CD4-positive, alpha-beta T cell (primary cell): ENCODE measurements around the gene THRB. TPM values are rescaled to one million over a fixed set of nuclear protein-coding genes. Genes with fewer than 3 reads are reported as not detected.

Experiments
- ATAC-seq: fragments of 200-7000 bp; cut with Tn5 transposase; one replicate; pipeline ENCODE4 v1.10.0; 2022; ENCODE audit warnings: mild to moderate bottlenecking; ENCODE audit not compliant: poor library complexity
- CTCF ChIA-PET: fragments of 350-600 bp; sonication (Branson Sonifier 250); formaldehyde crosslinking; loops from one replicate; lab custom pipeline; 2021; ENCODE audit warnings: antibody characterized with exemption, inconsistent platforms; lab: Charles Lee
- POLR2A ChIA-PET: fragments of 350-600 bp; sonication (Branson Sonifier 250); formaldehyde crosslinking; loops from one replicate; lab custom pipeline; 2021; ENCODE audit warnings: antibody characterized with exemption, inconsistent platforms; lab: Charles Lee
- DNase-seq, 14 experiments: peaks; one replicate each; pipeline ENCODE4 v3.0.0-alpha.2; 2013 to 2020; ENCODE audit warnings: mixed read lengths in 2 of 14
- H3K27ac ChIP-seq, 2 donors: one replicate each; pipeline versions ENCODE4 v1.5.1 to v1.7.0; 2013; ENCODE audit warnings: low read length in 2 of 2, low read depth in 1 of 2, mild to moderate bottlenecking in 1 of 2
- H3K27me3 ChIP-seq, 2 experiments: 1 replicate in 1 of 2; 2 replicates in 1 of 2; pipeline versions ENCODE4 v1.6.1 to v1.7.0; 2013; ENCODE audit warnings: low read length in 2 of 2, control low read depth in 1 of 2, mild to moderate bottlenecking in 1 of 2, moderate library complexity in 1 of 2; ENCODE audit not compliant: insufficient read depth in 2 of 2, control insufficient read depth in 1 of 2
- H3K36me3 ChIP-seq: one replicate; pipeline ENCODE4 v1.6.1; 2013; ENCODE audit warnings: low read length, control low read depth; ENCODE audit not compliant: insufficient read depth
- H3K4me1 ChIP-seq: one replicate; pipeline ENCODE4 v1.6.1; 2013; ENCODE audit warnings: low read length, control low read depth; ENCODE audit not compliant: insufficient read depth
- H3K4me3 ChIP-seq: one replicate; pipeline ENCODE4 v1.5.1; 2013; ENCODE audit warnings: mild to moderate bottlenecking, low read length, moderate library complexity
- H3K9me3 ChIP-seq, 2 experiments: 1 replicate in 1 of 2; 2 replicates in 1 of 2; pipeline versions ENCODE4 v1.6.1 to v1.7.0; 2013; ENCODE audit warnings: low read length in 2 of 2, mild to moderate bottlenecking in 2 of 2, control low read depth in 1 of 2, moderate library complexity in 1 of 2; ENCODE audit not compliant: control insufficient read depth in 1 of 2, insufficient read depth in 1 of 2
- H3K27ac Mint-ChIP-seq: one replicate; pipeline ENCODE4 v1.8.0; 2020; ENCODE audit warnings: mixed read lengths
- H3K27me3 Mint-ChIP-seq: one replicate; pipeline ENCODE4 v1.8.0; 2021; ENCODE audit warnings: mixed read lengths
- H3K36me3 Mint-ChIP-seq: one replicate; pipeline ENCODE4 v1.8.0; 2021; ENCODE audit warnings: low read depth, mixed read lengths
- H3K4me1 Mint-ChIP-seq: one replicate; pipeline ENCODE4 v1.8.0; 2021; ENCODE audit warnings: low read depth, mixed read lengths
- H3K4me3 Mint-ChIP-seq: one replicate; pipeline ENCODE4 v1.8.0; 2020; ENCODE audit warnings: mild to moderate bottlenecking, mixed read lengths
- H3K9me3 Mint-ChIP-seq: one replicate; pipeline ENCODE4 v1.8.0; 2020; ENCODE audit warnings: mixed read lengths
- CTCF ChIP-seq: fragments of 200-600 bp; IDR thresholded peaks from one replicate; pipeline ENCODE4 v1.8.0; 2022; ENCODE audit warnings: antibody characterized with exemption, mild to moderate bottlenecking
- intact Hi-C, 2 experiments: fragments of 100-400 bp; cut with DNase I in 1 of 2; cut with micrococcal nuclease in 1 of 2; formaldehyde crosslinking; loops; one replicate each; pipeline versions ENCODE4 v1.15.1 to v1.9.0; 2023 to 2025; cut with DNase I, micrococcal nuclease
- total RNA-seq, 174 experiments: library from RNA in 2 of 174; stranded (reverse) in 2 of 174; gene quantifications; one replicate each; pipeline ENCODE4 v1.2.3 and lab custom pipeline; 2021 to 2026

The THRB gene
- total RNA-seq, 2 experiments from 2014 or later, result not detected

- intact Hi-C loops, result no loop called here
- Histone ChIP-seq H3K27ac (no peak overlapping the region), H3K36me3 (no peaks in the 10 kb centered on the region), H3K4me3 (no peak overlapping the region), H3K9me3 (no peaks in the 10 kb centered on the region), H3K27me3 (no peaks in the 10 kb centered on the region), H3K4me1 (no peaks in the 10 kb centered on the region)
- POLR2A ChIA-PET, result no interaction called here
- H3K4me3 Mint-ChIP-seq, result no peak overlapping the region
- no peaks in the 10 kb centered on the region for H3K9me3 Mint-ChIP-seq
- ATAC-seq (no peak), DNase-seq (no peak)
- H3K4me1 Mint-ChIP-seq, result no peaks in the 10 kb centered on the region
- H3K27me3 Mint-ChIP-seq, result no peaks in the 10 kb centered on the region
- CTCF ChIA-PET, result interaction anchor here (1.1 kb wide), 1 partner anchor 10 kb away, joined by 4 read pairs; no protein-coding TSS in a partner anchor
- H3K27ac Mint-ChIP-seq, result no peak overlapping the region
- no peaks in the 10 kb centered on the region for H3K36me3 Mint-ChIP-seq
- no peak for TF ChIP-seq CTCF
Observed at GRCh38 chr3:24352893-24353553, 141.6 kb downstream of the THRB start.

GRCh38 chr3:24351779-24352469 lies 142.7 kb downstream of the THRB start:
- Histone ChIP-seq H3K4me1 (no peaks in the 10 kb centered on the region), H3K27me3 (no peaks in the 10 kb centered on the region), H3K36me3 (no peaks in the 10 kb centered on the region), H3K9me3 (no peaks in the 10 kb centered on the region), H3K4me3 (no peak overlapping the region), H3K27ac (no peak overlapping the region)
- H3K4me3 Mint-ChIP-seq, result no peak overlapping the region
- no peaks in the 10 kb centered on the region for H3K27me3 Mint-ChIP-seq
- H3K36me3 Mint-ChIP-seq, result no peaks in the 10 kb centered on the region
- H3K4me1 Mint-ChIP-seq, result no peaks in the 10 kb centered on the region
- ChIA-PET POLR2A (no interaction called here), CTCF (no interaction called here)
- no peaks in the 10 kb centered on the region for H3K9me3 Mint-ChIP-seq
- no peak for TF ChIP-seq CTCF
- DNase-seq (no peak), ATAC-seq (no peak)
- intact Hi-C loops, result no loop called here
- no peak overlapping the region for H3K27ac Mint-ChIP-seq

- Mint-ChIP-seq H3K27me3 (no peaks in the 10 kb centered on the region), H3K4me1 (no peaks in the 10 kb centered on the region), H3K9me3 (no peaks in the 10 kb centered on the region), H3K36me3 (no peaks in the 10 kb centered on the region), H3K4me3 (no peak overlapping the region), H3K27ac (no peak overlapping the region)
- ChIA-PET POLR2A (no interaction called here), CTCF (interaction anchor here (0.5 kb wide), 1 partner anchor 491 kb away, joined by 4 read pairs; no protein-coding TSS in a partner anchor)
- DNase-seq, result no peak
- H3K36me3 ChIP-seq, result no peaks in the 10 kb centered on the region
- H3K4me1 ChIP-seq, result no peaks in the 10 kb centered on the region
- H3K27me3 ChIP-seq, result no peaks in the 10 kb centered on the region
- ATAC-seq, result no peak
- TF ChIP-seq CTCF, result no peak
- intact Hi-C loops, result no loop called here
- H3K9me3 ChIP-seq, result no peaks in the 10 kb centered on the region
- H3K4me3 ChIP-seq, result no peak overlapping the region
- no peak overlapping the region for H3K27ac ChIP-seq
Observed at GRCh38 chr3:24349367-24350019, 145.2 kb downstream of the THRB start.
